AG20443 (cell line): Measurements from ENCODE around the gene SLAMF8.

ENCODE experiments used
- DNase-seq: peaks from one replicate; pipeline ENCODE4 v3.0.0; 2012; ENCODE audit warnings: low spot score, mixed read lengths

The SLAMF8 gene

DNA sequence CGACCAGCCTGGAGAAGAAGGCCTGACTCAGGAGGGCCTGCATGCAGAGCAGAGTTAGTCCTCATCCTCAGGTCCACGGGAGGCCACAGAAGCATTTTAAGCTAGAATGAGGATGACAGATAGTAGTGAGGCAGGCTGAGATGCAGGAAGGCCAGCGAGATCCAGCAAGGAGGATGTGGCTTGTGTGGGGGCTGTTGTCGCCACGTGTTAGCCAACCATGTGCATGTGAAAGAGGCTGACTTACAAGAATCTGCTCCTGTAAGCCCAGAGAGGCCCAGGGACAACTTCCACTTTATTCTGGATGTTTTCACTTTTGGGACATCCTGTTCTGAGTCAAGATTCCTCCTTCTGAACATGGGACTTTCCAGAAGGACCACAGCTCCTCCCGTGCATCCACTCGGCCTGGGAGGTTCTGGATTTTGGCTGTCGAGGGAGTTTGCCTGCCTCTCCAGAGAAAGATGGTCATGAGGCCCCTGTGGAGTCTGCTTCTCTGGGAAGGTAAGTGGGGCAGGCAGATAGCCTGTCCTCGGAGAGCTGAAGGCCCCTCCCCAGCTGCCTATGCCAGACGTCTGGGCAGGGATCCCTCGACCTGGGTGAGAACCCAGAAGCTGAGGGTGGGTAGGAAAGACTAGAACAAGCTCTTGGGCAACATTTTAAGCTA is at the start of gene SLAMF8:
SLAMF8 (plus strand) TSS at position 433 of the 661 bp plus-strand sequence; CDS start at position 459, 26 bp downstream.
- DNase-seq, result no peak

GRCh38 chr1:159778266-159778665 is 48.4 kb upstream of the SLAMF8 start:
- DNase-seq, result no peak

GRCh38 chr1:159779403-159779851 is 47.2 kb upstream of the SLAMF8 start:
- DNase-seq, result no peak

DNA sequence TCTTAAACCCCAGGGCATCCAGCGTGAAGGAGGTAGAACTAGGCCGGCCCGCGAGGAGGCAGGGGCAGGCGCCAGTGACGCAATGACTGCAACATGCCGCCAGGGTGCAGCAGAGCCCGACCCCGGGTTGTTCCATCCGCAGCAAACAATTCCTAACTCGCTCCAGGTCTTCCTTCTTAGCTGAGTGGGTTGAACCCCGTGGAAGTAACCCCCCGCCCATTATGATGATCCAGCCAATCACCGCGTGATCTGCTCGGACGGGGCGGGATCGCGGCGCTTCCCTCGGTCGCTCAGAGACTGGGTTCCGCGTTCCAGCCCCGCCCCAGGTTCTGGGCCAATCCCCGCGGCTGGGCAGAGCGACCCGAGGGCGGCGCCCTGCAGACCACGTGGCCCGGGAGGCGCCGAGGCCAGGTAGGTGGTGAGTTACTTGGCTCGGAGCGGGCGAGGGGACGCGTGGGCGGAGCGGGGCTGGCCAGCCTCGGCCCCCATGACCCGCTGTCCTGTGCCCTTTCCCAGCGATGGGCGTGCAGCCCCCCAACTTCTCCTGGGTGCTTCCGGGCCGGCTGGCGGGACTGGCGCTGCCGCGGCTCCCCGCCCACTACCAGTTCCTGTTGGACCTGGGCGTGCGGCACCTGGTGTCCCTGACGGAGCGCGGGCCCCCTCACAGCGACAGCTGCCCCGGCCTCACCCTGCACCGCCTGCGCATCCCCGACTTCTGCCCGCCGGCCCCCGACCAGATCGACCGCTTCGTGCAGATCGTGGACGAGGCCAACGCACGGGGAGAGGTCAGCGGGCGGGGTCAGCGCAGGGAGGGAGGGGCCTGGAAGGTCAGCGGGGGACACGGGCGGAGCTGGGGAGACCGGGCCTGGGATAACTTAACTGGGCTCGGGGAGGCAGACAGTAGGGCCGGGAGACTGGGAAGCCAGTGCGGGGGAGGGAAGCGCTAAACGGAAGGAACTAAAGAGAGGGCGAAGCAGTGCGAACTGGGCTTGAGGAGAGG is 45.8 kb upstream of the SLAMF8 start, which contains the start of gene DUSP23:
DUSP23 (plus strand) TSS at position 380 of the 1,000 bp plus-strand sequence; CDS start at position 519, 139 bp downstream.
- DNase-seq, result peak; percentile 99

GRCh38 chr1:159781992-159782391 is 44.7 kb upstream of the SLAMF8 start:
- no peak for DNase-seq

- DNase-seq, result no peak
Measured at GRCh38 chr1:159783724-159784123, 42.9 kb upstream of the SLAMF8 start.

GRCh38 chr1:159786465-159786864 is 40.2 kb upstream of the SLAMF8 start:
- no peak for DNase-seq

- peak; percentile 68 for DNase-seq
Measured at GRCh38 chr1:159786966-159787365, 39.7 kb upstream of the SLAMF8 start.

GRCh38 chr1:159790237-159790917 is 36.3 kb upstream of the SLAMF8 start:
- DNase-seq, result peak; percentile 47

GRCh38 chr1:159791031-159791430 is 35.6 kb upstream of the SLAMF8 start:
- no peak for DNase-seq

DNA sequence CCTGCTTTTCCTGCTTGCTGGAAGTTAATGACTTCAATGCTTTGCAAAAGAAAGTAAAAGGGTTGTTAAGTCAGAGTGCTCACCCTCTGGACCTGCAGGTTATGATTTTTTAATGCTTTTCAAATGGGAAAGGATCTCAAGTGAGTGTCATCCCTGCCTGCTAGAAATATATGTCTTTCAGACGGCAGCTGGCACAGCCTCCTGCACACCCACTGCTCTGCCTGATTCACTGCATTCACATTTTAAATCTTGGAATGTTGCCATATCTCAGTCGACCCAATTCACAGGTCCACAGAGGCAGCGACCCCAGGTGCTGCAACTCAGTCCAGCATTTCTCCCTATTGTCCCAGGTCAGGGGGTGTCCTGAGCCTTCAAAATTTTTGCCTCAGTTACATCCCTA is 35.2 kb upstream of the SLAMF8 start:
- DNase-seq, result no peak

DNA sequence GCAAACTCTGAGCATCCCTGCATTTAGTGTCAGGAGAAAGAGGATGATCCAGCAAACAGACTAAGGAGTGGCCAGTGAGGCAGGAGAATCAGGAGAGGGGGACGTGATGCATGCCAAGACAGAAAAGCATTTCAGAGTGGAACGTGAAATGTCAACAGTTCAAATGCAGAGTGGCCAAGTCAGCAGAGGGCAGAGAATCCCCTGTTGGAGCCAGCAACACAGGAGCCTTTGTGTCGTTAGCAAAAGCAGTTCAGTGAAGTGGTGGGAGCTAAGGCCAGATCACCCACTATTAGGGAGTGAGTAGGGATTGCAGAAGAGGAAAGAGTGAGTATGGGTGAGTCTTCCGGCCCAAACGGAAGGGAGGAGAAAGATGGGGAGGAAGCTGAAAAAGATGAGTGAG is 31.1 kb upstream of the SLAMF8 start:
- no peak for DNase-seq

DNA sequence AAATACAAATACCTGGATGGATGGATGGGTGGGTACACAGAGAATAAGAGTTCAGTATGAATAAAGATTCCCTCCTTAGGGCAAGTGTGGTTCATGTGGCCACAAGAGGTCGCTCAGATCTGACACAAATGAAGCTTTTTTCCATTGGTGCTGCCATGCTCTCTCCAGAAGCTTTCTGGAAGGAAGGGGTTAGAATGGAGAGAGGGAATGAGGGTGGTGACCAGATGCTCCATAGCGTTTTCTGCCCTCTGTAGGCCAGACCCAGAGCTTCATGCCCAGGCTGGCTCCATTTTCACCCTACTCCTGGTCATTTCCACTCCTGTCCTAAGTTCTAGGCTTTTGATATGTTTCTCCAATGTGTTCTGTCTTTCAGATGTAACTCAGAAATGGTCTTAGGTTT is 27.8 kb upstream of the SLAMF8 start:
- DNase-seq, result peak; percentile 86

DNA sequence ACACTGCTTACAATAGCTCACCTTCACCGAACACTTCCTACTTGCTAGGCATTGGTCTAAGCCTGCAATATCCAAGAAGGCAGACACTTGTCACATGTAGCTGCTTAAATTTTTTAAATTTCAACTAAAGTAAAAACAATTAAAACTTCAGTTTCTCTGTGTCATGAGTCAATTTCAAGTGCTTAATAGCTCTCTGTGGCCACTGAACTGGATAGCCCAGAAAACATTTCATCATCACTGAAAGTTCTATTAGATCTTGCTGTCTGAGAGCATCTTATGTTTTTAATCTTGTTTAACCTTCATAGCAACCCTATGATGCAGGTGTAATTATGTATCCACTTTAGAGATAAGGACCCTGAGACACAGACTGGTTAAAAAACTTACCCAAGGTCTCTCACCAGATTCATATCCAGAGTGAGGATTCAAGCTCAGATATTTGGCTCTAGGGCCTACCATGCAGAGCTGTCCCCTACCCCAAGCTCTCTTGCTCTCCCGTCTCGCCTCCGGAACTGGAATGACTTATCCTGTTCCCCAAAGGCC is 27.2 kb upstream of the SLAMF8 start:
- DNase-seq, result no peak

- no peak for DNase-seq
Measured at GRCh38 chr1:159800177-159800930, 26.3 kb upstream of the SLAMF8 start.

DNA sequence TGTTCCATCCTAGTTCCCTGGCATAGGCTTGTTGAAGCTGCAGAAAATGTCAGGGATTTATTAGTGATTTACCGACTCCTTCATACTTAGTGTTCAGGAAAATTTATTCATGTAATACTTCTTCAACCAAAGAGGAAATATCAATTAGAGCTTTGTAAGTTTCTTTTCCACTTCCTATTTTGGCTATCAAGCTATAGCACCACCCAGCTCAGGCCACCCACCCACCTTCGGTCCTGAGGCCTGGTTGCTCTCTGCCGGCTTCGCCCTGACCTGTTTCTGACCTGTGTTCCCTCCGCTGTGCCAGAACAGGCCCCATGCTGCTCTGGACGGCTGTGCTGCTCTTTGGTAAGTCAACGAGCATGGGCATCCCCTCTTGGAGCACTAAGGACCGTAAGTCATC is 24.6 kb upstream of the SLAMF8 start, which contains the start of gene FCRL6:
FCRL6 (plus strand) TSS at position 250 of the 400 bp plus-strand sequence; CDS start at position 315, 65 bp downstream.
- DNase-seq, result no peak

DNA sequence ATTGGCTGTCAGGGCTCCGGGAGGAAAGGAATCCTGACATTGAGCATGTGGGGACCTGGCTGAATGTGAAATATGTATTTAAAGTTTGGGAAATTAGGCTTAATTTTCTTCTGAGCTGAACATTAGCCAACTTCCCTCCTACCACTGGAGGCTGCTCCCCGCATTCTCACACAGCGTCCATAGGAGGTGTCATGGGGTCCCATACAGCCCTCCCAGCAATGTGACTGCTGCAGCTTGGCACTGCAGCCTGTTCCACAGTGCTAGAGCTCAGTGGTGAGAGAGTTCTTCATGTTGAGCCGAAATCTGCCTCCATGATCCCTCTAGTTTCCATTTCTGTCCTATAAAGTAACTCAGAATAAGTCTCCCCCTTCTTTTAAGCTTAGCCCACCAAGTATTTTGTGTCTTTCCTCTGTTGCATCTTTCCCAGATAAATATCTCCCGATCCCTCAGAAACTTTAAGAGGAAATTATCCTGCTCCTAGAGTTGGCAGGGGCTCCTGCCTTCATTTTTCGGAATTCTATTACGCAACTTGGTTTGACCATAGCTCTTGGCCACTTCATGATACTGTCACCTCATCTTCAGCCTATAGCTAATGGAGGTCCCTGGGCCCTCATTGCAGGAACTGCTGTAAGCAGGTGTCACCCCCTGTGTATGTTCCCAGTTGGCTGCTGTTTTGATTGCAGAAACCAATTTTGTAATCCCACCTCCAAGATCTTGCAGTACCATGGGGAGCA is 22.6 kb upstream of the SLAMF8 start:
- no peak for DNase-seq

- no peak for DNase-seq
Measured at GRCh38 chr1:159804924-159805323, 21.7 kb upstream of the SLAMF8 start.

- DNase-seq, result no peak
Measured at GRCh38 chr1:159815926-159816325, 10.7 kb upstream of the SLAMF8 start.

DNA sequence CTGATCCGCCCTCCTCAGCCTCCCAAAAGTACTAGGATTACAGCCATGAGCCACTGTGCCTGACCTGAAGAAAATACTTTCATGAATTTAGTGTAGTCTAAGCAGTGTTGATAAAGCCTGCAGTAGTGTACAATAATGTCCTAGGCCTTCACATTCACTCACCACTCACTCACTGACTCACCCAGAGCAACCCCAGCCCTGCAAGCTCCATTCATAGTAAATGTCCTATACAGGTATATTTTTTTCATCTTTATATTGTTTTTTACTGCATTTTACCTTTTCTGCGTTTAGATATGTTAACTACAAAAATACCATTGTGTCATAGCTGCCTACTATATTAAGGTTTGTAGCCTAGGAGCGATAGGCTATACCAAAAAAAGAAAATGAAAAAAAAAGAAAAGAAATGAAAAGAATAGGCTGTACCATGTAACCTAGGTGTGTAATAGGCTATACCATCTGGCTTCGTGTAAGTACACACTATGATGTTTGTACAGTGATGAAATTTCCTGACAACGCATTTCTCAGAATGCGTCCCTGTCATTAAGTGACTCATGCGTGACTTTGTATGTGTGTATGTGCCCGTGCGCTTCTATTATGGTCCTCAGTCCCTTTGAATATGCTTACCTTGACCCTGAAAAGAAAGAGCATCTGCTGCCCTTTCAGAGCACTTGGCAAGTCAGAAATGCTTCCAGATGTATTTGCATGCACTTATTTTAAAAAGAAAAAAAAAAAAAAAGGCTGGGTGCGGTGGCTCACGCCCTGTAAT is 9.2 kb upstream of the SLAMF8 start:
- DNase-seq, result no peak
